Stimulated activated CD4-positive, alpha-beta T cell treated with anti-CD3 and anti-CD28 coated beads, TNF-alpha, amount 100 ng/mL, for 24 hours (primary cell): ENCODE data around the gene TGFB1I1.
"Not testable (repeated sequence)": the region's sequence is repeated elsewhere in the genome, so short reads cannot be mapped to it uniquely, and the experiment has no call there.

Experiments
- DNase-seq, 3 experiments: peaks; one replicate each; pipeline ENCODE4 v3.0.0-alpha.2; 2020; ENCODE audit warnings: low read depth in 3 of 3

The TGFB1I1 gene

DNA sequence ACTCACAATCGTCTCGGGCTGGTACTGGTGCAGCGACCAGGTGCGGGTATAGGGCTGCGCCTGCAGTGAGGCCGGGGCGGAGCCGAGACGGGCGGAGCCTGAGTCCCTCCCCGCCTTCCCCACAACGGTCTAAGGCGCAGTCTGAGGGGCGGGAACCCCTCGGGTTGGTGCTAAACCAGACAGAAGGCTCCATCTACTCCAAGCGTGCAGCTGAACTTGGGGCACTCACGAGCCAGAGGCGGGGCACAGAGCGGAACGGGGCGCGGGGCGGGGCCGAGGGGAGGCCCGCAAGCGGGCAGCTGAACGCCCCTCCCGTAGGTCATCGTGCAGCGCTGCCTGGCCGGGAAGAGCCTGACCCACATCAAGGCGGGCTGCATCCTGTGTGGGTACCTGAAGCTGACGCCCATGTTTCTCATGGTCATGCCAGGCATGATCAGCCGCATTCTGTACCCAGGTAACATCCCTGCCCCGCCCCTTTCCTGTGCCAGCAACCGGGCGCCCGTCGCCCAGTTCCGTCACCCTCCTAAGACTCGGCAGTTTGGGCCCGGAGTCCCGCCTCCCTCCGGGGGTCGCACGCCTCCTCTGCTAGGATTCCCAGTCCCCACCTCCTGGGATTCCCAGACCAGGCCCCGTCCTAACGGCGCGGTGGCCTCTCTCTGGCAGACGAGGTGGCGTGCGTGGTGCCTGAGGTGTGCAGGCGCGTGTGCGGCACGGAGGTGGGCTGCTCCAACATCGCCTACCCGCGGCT is 15.9 kb downstream of the TGFB1I1 start:
- DNase-seq = peak in 1 of 3 experiments; percentile 58

DNA sequence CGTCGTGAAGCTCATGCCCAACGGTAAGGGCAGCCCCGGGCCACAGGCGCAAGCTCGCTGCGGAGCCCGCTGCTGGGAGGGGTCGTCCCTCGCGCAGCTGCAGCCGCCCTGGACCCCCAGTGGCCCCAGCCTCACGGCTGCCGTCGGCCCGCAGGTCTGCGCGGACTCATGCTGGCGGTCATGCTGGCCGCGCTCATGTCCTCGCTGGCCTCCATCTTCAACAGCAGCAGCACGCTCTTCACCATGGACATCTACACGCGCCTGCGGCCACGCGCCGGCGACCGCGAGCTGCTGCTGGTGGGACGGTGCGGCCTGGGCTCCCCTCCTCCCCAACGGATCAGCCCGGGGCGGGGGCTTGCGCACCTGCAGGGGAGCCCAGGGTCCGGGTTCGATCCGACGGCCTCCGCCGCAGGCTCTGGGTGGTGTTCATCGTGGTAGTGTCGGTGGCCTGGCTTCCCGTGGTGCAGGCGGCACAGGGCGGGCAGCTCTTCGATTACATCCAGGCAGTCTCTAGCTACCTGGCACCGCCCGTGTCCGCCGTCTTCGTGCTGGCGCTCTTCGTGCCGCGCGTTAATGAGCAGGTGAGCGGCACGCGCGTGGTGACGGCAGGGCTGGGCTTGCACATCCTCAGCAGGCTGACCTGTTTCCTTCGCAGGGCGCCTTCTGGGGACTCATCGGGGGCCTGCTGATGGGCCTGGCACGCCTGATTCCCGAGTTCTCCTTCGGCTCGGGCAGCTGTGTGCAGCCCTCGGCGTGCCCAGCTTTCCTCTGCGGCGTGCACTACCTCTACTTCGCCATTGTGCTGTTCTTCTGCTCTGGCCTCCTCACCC is 16.7 kb downstream of the TGFB1I1 start:
- DNase-seq = no peak

DNA sequence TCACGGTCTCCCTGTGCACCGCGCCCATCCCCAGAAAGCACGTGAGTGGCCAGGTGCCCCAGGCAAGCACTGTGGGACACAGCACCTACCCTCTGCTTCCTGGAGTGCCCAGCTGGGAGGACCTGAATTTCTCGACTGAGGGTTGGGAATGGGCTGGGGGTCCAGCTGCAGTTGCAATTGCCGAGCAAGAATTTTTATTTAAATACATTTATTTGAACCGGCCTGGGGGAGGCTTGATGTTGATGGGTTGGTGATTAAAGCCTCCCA is 17.3 kb downstream of the TGFB1I1 start:
- no peak for DNase-seq

DNA sequence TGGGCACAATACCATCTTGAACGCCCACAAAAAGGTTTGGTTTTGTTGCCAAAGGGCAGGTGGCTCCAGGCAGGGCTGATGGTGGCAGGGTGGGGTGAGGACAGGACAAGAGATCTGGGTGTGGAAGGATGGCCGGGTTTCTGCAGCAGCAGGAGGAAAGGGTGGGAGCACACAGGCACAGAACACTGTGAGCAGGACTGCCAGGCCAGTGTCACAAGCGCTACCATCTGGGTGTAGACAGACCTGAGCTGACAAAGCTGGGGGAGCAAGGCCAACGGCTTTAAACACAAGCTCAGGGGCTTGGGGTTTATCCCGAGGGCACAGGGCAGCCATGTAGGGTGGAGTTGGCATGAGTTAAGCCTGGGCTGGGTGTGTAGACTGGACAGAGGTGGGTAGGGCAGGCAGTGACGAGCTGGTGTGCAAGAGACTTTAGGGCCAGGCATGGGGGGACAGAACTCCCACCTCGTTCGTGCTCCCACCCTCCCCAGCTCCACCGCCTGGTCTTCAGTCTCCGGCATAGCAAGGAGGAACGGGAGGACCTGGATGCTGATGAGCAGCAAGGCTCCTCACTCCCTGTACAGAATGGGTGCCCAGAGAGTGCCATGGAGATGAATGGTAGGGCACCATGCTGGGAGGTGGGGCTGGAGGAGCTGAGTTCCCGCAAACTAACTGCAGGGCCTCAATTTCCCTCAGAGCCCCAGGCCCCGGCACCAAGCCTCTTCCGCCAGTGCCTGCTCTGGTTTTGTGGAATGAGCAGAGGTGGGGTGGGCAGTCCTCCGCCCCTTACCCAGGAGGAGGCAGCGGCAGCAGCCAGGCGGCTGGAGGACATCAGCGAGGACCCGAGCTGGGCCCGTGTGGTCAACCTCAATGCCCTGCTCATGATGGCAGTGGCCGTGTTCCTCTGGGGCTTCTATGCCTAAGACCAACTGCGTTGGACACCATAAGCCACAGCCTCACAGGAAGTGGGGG is 17.9 kb downstream of the TGFB1I1 start:
- DNase-seq = no peak

DNA sequence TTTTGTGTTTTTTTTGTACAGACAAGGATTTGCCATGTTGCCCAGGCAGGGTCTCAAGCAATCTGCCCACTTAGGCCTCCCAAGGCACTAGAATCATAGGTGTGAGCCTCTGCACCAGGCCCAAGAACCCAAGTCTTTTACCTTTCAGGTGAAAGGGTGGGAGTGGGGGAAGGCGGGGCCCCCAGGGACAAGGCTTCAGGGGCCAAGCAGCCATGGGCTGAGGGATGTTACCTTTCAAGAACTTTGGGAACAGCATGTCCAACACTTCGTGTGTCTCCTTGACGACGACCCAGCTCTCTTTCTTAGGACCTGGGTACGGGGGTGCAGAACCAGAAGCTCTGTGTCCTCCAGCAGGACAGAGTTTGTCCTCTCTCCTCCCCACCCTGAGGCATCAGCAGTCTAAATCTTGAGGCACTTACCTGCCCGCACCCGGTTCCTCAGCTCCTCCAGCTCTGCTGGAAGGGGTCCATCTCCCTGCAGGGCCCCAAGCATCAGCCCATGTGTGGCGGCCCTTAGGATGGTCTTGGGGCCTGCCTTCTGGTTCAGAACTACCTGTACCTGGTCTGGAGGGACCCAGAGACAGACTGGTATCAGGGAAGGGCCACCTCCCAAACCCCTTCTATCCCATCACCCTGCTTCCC is 19.9 kb downstream of the TGFB1I1 start:
- DNase-seq = no peak

DNA sequence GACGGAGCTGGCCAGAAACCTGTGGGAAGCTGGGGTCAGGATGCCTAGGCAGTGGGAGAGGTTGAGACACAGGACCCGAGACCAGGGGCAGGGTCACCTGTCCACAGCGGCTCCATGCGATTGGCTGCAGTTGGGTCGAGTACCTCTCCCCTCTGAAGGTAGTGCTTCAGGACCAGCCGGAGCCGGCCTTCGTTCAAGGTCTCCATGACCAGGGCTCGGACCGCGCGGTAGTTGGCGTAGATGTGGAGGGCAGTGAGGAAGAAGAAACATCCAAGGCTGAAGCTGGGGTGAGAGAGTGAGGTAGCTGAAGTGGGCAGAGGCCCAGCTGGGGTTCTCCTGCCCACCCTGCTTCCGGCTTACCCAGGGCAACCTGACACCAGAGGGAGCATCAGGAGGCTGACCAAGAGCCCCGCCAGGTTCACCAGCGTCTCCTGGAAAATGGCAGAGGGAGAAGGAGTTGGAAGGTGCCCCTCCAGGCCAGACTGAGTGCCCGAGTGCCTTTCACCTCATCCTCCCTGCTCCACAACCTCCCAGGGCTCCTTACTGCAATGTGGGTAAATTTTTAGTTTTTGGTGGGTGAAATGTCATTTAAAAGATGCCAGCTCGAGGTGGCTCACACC is 21.7 kb downstream of the TGFB1I1 start:
- DNase-seq = no peak

DNA sequence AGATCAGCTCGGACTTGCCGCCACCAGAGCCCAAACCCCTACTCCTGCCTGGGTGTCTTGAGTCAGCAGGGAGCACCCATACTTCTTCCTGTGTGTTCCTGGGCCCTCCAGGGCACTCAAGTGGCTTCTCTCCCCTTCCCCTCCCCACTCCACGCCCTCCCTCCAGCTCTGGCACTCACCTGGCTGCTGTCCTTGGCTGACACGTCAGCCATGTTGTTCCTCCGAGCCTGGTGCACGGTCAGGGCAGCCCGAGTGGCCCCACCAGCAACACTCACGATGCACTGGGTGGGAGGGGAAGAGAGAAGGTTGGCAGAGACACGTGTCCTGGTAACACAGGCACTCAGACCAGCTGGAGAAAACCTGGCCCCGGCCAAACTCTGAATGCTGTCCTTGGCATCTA is 24.7 kb downstream of the TGFB1I1 start:
- no peak for DNase-seq

DNA sequence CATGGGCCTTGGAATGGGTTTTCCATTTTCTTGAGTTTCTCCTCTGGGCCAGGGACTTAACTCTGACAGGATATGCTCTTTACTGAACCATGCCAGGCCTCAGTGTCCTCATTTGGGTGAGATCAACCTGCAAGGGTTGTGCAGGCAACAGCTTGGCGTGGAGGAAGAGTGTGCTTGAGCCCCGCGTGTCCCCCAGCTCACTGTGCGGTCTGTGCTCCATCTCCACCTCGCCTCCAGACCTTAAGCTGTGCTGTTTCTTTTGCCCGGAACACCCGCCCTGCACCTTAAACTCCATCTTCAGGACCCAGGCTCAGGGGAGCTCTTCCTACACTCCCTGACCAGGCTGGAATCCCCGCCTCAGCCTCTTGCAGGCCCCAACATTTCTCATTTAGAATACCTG is 26.5 kb downstream of the TGFB1I1 start:
- DNase-seq = no peak

DNA sequence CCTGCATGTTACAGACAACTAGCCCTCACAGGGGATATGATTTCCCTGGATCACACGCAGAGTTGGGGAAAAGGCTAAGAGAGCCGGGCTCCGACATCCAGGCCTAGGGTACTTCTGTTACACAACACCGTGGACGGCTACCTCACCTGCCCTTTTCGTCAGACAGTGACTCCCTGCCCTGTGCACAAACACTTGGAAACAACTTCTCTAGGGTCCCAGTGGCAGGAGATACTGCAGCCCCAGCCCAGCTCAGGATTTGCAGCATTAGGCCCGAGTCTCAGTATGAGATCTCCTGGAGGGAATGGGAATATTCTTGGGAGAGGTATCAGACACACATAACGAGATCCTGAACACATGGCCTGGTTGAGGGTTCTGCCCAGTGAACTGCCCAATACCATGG is 28.0 kb downstream of the TGFB1I1 start:
- no peak for DNase-seq

DNA sequence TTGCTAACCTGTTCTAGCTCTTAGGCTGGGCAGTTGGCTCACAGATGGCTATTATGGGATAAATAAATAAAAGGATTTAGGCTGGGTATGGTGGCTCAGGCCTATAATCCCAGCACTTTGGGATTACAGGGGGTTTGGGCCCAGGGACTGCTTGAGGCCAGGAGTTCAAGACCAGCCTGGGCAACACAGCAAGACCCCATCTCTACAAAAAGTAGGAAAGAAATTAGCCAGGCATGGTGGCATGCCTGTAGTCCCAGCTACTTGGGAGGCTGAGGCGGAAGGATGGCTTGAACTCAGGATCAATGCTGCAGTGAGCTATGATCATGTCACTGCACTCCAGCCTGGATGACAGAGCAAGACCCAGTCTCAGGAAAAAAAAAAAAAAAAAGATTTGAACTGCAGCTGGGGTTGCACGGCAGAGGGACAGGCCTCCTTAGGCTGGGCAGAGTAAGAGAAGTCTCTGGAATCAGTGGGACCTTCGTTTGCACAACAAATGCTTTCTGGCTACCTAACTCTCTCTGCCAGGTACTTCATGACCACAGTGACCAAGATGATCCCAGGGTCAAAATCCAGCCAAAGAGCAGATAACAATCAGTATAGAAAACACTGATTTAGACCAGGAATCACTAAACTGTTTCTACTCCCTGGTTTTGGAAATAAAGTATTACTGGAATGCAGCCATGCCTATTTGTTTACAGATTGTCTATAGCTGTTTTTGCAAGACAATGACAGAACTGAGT is 29.4 kb downstream of the TGFB1I1 start:
- no peak for DNase-seq

DNA sequence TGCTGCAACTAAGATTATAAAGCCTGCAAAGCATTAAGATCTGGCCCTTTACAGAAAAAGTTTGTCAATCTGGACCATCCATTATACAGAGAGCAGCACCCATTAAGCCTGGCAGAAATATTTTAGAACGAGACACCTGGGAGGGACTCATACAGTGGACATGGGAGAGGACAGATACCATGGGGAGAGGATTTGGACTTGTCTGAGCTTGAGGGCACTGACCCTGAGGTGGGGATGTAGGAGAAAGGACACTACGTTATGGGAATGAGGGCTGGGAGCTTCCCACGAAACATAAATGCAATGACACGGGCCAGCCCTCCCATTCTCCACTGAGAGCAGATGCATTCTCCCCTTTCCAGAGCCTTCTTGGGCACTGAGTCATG is 30.0 kb downstream of the TGFB1I1 start:
- DNase-seq = no peak

DNA sequence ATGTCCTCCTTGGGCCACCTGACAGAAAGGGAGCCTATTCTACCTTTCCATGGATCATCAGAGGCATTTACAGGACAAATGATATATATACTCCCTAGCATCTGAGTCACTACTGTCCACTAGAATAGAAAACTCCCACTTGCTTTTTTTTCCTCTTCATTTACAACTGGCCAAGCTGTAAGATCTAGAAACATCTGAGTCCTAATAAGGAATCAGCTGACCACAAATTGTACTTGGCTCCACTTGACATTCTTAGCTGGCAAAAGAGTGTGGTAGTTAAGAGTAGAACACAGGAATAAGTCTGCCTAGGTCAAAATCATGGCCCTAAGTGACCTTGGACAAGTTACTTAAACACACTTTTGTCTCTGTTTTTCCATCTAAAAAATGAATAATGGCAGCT is 31.0 kb downstream of the TGFB1I1 start:
- DNase-seq = no peak

DNA sequence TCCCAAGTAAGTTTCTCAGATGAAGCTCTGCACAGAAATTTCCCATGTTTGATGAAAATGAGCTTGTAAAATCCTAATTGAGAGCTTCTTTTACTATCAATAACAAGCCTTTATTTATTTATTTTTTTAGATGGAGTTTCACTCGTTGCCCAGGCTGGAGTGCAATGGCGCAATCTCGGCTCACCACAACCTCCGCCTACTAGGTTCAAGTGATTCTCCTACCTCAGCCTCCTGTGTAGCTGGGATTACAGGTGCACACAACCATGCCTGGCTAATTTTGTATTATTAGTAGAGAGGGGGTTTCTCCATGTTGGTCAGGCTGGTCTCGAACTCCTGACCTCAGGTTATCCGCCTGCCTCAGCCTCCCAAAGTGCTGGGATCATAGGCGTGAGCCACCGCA is 31.6 kb downstream of the TGFB1I1 start:
- DNase-seq = not testable (repeated sequence)

DNA sequence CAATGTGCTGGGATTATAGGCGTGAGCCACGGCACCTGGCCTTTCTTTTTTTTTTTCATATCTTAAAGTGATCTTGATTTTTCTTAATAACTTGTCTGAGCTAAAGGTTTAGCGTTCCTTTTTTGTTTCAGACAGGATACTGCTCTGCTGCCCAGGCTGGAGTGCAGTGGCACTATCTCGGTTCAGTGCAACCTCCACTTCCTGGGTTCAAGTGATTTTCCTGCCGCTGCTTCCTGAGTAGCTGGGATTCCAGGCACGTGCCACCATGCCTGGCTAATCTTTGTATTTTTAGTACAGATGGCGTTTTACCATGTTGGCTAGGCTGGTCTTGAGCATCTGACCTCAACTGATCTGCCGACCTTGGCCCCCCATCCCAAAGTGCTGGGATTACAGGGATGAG is 32.2 kb downstream of the TGFB1I1 start:
- no peak for DNase-seq

DNA sequence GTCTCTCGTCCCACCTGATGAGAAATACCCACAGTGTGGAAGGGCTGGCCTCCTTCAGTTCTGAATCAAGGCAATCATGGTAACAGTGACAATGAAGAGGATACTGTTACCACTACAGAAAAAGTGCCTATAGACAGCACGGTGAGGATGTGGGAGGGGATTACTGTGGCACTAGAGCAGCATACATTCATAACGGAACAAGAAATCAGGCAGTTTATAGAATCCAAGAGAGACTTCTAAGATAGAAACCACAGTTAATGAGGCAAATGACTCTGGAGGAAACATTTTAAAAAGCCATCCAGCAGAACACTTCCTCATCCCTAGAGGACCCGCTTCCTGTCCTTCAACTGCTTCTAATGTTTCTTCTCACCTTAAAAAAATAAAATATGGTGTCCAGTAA is 33.5 kb downstream of the TGFB1I1 start:
- no peak for DNase-seq

DNA sequence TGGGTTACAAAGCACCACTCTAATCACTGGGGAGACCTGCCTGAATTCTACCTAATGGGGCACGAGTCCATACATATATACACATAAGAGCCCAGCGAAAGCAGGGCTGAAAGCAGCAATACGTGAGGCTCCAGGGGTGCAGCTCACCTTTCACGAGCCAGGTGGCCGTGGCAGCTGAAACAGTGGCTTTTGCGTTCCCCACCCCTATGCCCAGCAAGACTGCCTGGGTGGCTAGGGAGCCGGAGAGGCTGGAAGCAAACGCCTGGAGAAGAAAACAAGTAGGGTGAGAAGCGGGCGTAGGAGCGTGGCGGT is 35.6 kb downstream of the TGFB1I1 start:
- no peak for DNase-seq

DNA sequence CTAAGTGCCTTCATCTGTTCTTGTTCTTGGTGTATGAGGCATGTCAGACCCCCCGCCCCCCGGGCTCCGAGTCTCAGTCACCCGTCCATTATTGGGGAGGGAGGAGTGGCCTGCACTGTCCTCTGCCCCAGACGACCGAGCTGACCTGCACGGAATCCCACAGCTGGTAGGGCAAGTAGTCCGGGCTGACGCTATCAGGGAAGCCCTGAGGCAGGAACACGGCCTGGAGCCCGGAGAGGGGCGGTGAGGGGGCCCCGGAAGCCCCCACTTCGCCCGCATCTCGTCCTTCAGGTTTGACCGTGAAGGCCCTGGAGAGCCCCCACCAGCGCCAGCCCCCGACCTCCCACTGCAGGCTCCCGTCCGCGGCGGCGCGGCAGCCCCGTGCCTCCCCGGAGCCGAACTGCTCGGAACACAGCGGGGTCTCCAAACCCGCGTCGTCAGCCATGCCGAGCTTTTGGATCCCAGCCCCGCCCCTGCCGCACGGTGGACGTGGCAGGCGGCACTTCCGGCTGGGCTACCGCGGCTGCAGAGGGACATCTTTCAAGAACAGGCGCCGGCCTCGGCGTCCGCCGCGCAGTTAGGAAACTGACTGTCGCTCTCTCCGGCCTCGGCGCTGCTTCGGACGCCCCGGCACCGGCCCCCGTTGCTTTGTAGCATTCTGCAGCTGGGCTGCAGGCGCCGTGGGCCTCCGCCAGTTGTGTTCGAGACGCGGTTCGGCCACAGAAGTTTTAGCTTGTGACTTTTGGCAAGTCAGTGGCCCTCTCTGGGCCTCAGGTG is 36.2 kb downstream of the TGFB1I1 start, which contains the start of gene RUSF1:
Gene RUSF1, minus strand, starts transcription at position 463 of the 777 bp plus-strand sequence. Its CDS starts 18 bp downstream, at position 445.
- DNase-seq = peak; percentile 67 to 84 (median 70)

DNA sequence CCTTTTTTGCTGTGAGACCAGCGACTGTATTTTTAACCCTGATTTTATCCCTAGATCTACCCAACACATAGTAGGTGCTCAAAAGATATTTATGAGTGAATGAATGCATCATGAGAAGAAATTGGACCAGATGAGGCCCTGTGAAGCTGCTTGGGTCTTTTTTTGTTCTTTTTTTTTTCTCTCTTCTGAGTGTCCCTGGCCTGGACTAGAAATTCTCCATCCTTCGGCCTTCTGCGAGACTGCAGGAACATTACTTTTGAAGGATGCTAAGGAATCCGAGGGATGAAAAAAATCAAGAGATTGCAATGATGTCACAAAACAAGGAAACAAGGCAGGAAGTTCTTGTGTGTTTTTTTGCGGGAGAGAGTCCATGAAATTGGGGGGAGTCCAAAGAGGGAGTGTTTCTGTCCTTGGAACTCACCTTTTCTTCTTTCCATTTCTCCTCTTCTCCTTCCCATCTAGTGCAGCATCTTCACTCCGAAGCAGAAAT is 36.8 kb downstream of the TGFB1I1 start:
- no peak for DNase-seq

DNA sequence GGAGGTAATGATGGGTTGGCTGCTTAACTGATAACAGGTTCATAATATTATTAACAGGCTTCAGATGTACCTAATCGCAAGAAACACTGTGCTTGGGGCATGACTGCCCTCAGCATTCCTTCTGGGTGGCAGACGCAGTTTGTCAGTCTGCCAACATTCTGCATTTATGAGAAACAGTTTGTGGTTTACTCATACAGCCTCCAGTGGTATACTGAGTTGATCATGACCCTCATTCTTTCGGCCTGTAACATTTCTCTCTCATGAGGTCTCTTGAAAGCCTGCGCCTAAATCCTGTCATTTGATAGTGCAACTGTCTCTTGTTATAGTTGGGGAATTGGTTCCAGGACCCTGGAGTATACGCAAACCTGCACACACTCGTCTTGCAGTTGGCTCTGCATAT is 41.2 kb downstream of the TGFB1I1 start:
- no peak for DNase-seq

DNA sequence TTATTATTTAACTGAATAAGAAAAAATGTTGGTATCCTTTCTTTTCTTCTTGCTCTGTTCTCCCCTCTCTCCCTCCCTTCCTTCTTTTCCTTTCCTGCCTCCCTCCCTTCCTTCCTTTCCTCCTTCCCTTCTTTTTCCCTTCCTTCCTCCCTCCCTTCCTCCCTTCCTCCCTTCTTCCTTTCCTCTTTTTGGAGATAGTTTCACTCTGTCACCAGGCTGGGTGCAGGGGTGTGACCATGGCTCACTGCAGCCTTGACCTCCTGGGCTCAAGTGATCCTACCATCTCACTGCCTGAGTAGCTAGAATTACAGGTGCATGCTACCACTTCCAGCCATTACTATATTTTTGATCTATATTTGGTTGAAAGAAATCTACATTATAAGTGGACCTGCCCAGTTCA is 41.9 kb downstream of the TGFB1I1 start:
- no peak for DNase-seq
